Trophoblast cell (in vitro differentiated cells and primary cell): ENCODE measurements around the gene KLF3.

Experiments used
- DNase-seq, 2 donors: peaks; one replicate each; pipeline ENCODE4 v3.0.0-alpha.2; 2016
- H2AFZ ChIP-seq: 2 replicates; pipeline ENCODE4 v1.6.1; 2013; ENCODE audit warnings: low read length, moderate library complexity, mild to moderate bottlenecking; ENCODE audit not compliant: insufficient read depth, poor library complexity
- H2AK5ac ChIP-seq: 2 replicates; pipeline ENCODE4 v1.6.1; 2013; ENCODE audit warnings: mild to moderate bottlenecking, low read length
- H2BK120ac ChIP-seq: 2 replicates; pipeline ENCODE4 v1.6.1; 2013; ENCODE audit warnings: low read length, mild to moderate bottlenecking, moderate library complexity; ENCODE audit not compliant: insufficient read depth, poor library complexity
- H2BK12ac ChIP-seq: 2 replicates; pipeline ENCODE4 v1.6.1; 2013; ENCODE audit warnings: mild to moderate bottlenecking, low read length, moderate library complexity
- H2BK5ac ChIP-seq: 2 replicates; pipeline ENCODE4 v1.6.1; 2013; ENCODE audit warnings: low read length, low read depth, moderate library complexity, mild to moderate bottlenecking; ENCODE audit not compliant: poor library complexity
- H3K14ac ChIP-seq: 2 replicates; pipeline ENCODE4 v1.6.1; 2013; ENCODE audit warnings: mild to moderate bottlenecking, low read length
- H3K18ac ChIP-seq: 2 replicates; pipeline ENCODE4 v1.6.1; 2013; ENCODE audit warnings: mild to moderate bottlenecking, low read length
- H3K23ac ChIP-seq: 2 replicates; pipeline ENCODE4 v1.6.1; 2013; ENCODE audit warnings: low read length
- H3K27ac ChIP-seq: 2 replicates; pipeline ENCODE4 v1.5.1; 2013; ENCODE audit warnings: low read depth, mild to moderate bottlenecking, inconsistent platforms, low read length, moderate library complexity
- H3K27me3 ChIP-seq: 2 replicates; pipeline ENCODE4 v1.6.1; 2013; ENCODE audit warnings: inconsistent platforms, mild to moderate bottlenecking, low read length, moderate library complexity; ENCODE audit not compliant: insufficient read depth
- H3K36me3 ChIP-seq, 2 experiments: 1 replicate in 1 of 2; 2 replicates in 1 of 2; pipeline ENCODE4 v1.6.1; 2013; ENCODE audit warnings: low read length in 2 of 2, mild to moderate bottlenecking in 2 of 2, moderate library complexity in 1 of 2; ENCODE audit not compliant: insufficient read depth in 2 of 2, control insufficient read depth in 1 of 2
- H3K4ac ChIP-seq: 2 replicates; pipeline ENCODE4 v1.6.1; 2013; ENCODE audit warnings: low read depth, mild to moderate bottlenecking, low read length, moderate library complexity
- H3K4me1 ChIP-seq, 2 experiments: 1 replicate in 1 of 2; 2 replicates in 1 of 2; pipeline ENCODE4 v1.6.1; 2013; ENCODE audit warnings: low read length in 2 of 2, mild to moderate bottlenecking in 2 of 2, moderate library complexity in 1 of 2; ENCODE audit not compliant: insufficient read depth in 2 of 2, control insufficient read depth in 1 of 2
- H3K4me2 ChIP-seq: 2 replicates; pipeline ENCODE4 v1.6.1; 2013; ENCODE audit warnings: inconsistent platforms, mild to moderate bottlenecking, low read length, moderate library complexity
- H3K4me3 ChIP-seq: 2 replicates; pipeline ENCODE4 v1.5.1; 2013; ENCODE audit warnings: mild to moderate bottlenecking, low read depth, low read length, inconsistent platforms
- H3K79me1 ChIP-seq: one replicate; pipeline ENCODE4 v1.6.1; 2013; ENCODE audit warnings: low read length
- H3K79me2 ChIP-seq: 2 replicates; pipeline ENCODE4 v1.6.1; 2013; ENCODE audit warnings: low read length, mild to moderate bottlenecking; ENCODE audit not compliant: control insufficient read depth, insufficient read depth, poor library complexity
- H3K9ac ChIP-seq: 2 replicates; pipeline ENCODE4 v1.6.1; 2013; ENCODE audit warnings: mild to moderate bottlenecking, low read length
- H3K9me3 ChIP-seq: 2 replicates; pipeline ENCODE4 v1.6.1; 2013; ENCODE audit warnings: low read depth, mild to moderate bottlenecking, control low read depth, inconsistent platforms, low read length; ENCODE audit not compliant: insufficient read depth
- H4K12ac ChIP-seq: 2 replicates; pipeline ENCODE4 v1.6.1; 2013; ENCODE audit warnings: low read depth, mild to moderate bottlenecking, low read length, moderate library complexity
- H4K8ac ChIP-seq: 2 replicates; pipeline ENCODE4 v1.6.1; 2013; ENCODE audit warnings: low read depth, mild to moderate bottlenecking, low read length, moderate library complexity
- H4K91ac ChIP-seq: one replicate; pipeline ENCODE4 v1.6.1; 2013; ENCODE audit warnings: low read depth, mild to moderate bottlenecking, low read length, moderate library complexity
- WGBS: extraction: QIAGEN DNeasy Blood & Tissue Kit; methylation state at CpG from one replicate; pipeline ENCODE4 v1.1.7; 2013; ENCODE audit warnings: missing lambda C conversion rate; ENCODE audit not compliant: insufficient read length, insufficient coverage; ENCODE audit errors: extremely low coverage; 5-methylcytosine and 5-hydroxymethylcytosine counted together

KLF3 gene

DNA sequence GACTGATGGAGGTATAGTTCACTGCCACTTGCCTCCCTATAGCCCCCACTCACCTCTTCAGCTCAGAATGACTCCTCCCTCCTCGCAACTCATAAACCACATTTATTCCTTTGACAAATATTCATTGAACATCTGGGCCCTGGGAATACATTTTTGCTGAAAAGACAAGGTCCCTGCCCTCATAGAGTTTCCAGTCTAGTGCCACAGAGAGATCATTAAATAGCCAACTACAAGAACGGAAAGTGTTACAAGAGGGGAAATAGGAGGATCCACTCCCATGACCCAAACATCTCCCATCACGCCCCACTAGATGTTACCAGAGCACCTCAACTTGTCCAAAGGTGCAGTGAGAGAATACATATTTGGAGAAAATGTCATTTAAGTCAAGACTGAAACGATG is 3.2 kb upstream of the KLF3 start:
- no peak overlapping the region for H2BK5ac ChIP-seq
- WGBS = 100% methylated on average over 2 of the region's 4 CpGs
- H3K4me1 ChIP-seq = peaks cover 2 to 3% of the 10 kb centered on the region in 2 experiments
- H3K23ac ChIP-seq = no peak overlapping the region
- DNase-seq = no peak
- H3K27me3 ChIP-seq = no peaks in the 10 kb centered on the region
- H2BK120ac ChIP-seq = no peak overlapping the region
- no peak overlapping the region for H3K4me3 ChIP-seq
- no peak overlapping the region for H2AFZ ChIP-seq
- peaks cover 19% of the 10 kb centered on the region for H3K79me1 ChIP-seq
- no peak overlapping the region for H2BK12ac ChIP-seq
- no peak overlapping the region for H3K27ac ChIP-seq
- no peak overlapping the region for H2AK5ac ChIP-seq
- H3K14ac ChIP-seq = no peak overlapping the region
- no peak overlapping the region for H3K4ac ChIP-seq
- H4K8ac ChIP-seq = no peak overlapping the region
- H4K12ac ChIP-seq = no peak overlapping the region
- peaks cover 18% of the 10 kb centered on the region for H3K79me2 ChIP-seq
- no peak overlapping the region for H3K18ac ChIP-seq
- no peak overlapping the region for H3K9ac ChIP-seq
- H3K36me3 ChIP-seq = no peaks in the 10 kb centered on the region
- no peak overlapping the region for H3K4me2 ChIP-seq
- no peaks in the 10 kb centered on the region for H3K9me3 ChIP-seq
- no peak overlapping the region for H4K91ac ChIP-seq

DNA sequence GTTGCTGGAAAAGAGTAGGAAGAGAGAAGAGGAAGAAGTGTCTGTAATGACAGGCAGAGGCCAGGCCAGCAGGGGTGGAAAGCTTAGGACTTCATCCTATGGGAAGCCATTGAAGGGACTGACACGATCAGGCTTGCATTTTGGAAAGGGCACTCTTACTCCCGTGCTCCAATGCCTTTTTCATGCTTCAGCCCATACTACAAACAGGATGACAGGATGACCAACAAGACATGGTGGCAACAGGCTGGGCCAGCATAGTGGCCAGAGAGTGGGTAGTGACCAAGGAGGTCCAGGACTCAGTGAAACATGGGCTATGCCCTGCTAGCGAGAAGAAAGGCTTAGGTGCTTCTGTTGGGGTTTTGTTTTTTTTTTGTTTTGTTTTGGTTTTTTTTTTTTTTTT is 2.6 kb upstream of the KLF3 start:
- Histone ChIP-seq H4K8ac (no peak overlapping the region), H2AFZ (no peak overlapping the region), H3K4ac (no peak overlapping the region), H3K9me3 (no peaks in the 10 kb centered on the region), H2BK12ac (no peak overlapping the region), H2BK120ac (no peak overlapping the region), H3K79me1 (peaks cover 19% of the 10 kb centered on the region), H3K27ac (no peak overlapping the region), H3K18ac (no peak overlapping the region), H3K36me3 (no peaks in the 10 kb centered on the region), H3K4me1 (peaks cover 2 to 3% of the 10 kb centered on the region in 2 experiments), H3K14ac (no peak overlapping the region), H3K4me2 (no peak overlapping the region), H2BK5ac (no peak overlapping the region), H3K4me3 (peak overlapping the region; percentile 18), H4K91ac (no peak overlapping the region), H3K9ac (no peak overlapping the region), H4K12ac (no peak overlapping the region), H3K27me3 (no peaks in the 10 kb centered on the region), H3K23ac (no peak overlapping the region), H2AK5ac (no peak overlapping the region), H3K79me2 (peaks cover 18% of the 10 kb centered on the region)
- WGBS = no CpG with 5 or more reads among the region's 3 CpGs
- no peak for DNase-seq

DNA sequence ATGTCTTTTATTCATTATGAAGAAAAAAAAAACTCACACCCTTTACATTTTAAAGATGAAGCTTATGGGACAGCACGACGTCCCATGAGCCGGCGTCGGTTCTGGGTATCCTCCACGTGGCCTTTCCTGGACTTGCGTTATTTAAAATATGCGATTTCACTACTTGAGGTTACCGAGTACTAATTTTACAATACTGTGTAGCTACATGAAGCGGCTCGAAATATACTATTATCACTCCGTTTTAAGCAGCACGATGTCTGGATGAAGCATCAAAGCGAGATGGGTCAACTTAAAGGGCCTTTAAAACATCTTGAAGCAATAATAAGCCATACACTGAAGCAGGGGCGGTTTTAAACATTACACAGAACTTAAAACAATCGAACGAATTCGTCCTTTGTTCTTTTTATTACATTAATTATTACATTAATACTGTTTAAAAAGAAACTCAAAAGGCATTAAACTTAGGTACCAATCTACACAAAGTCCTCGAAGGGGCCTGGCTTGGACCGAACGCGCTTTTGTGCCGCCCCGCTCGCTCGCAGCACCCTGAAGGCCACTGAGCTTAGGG is 1.4 kb upstream of the KLF3 start:
- Histone ChIP-seq H3K27ac (peak overlapping the region; percentile 98), H4K12ac (peak overlapping the region; percentile 49), H4K8ac (peak overlapping the region; percentile 99), H2AK5ac (peak overlapping the region; percentile 86), H3K79me1 (peaks cover 21% of the 10 kb centered on the region), H3K4me3 (peak overlapping the region; percentile 79), H3K9ac (peak overlapping the region; percentile 90), H3K4me2 (peak overlapping the region; percentile 74), H3K9me3 (no peaks in the 10 kb centered on the region), H4K91ac (peak overlapping the region; percentile 94), H3K14ac (peak overlapping the region; percentile 99), H2BK5ac (peak overlapping the region; percentile 96), H2BK12ac (peak overlapping the region; percentile 74), H3K18ac (peak overlapping the region; percentile 93), H3K27me3 (no peaks in the 10 kb centered on the region), H3K4ac (peak overlapping the region; percentile 99), H3K4me1 (peaks cover 2 to 4% of the 10 kb centered on the region in 2 experiments), H3K79me2 (peaks cover 18% of the 10 kb centered on the region), H3K36me3 (no peaks in the 10 kb centered on the region), H3K23ac (no peak overlapping the region), H2AFZ (peak overlapping the region; percentile 8), H2BK120ac (peak overlapping the region; percentile 54)
- no CpG with 5 or more reads among the region's 26 CpGs for WGBS
- DNase-seq = no peak

DNA sequence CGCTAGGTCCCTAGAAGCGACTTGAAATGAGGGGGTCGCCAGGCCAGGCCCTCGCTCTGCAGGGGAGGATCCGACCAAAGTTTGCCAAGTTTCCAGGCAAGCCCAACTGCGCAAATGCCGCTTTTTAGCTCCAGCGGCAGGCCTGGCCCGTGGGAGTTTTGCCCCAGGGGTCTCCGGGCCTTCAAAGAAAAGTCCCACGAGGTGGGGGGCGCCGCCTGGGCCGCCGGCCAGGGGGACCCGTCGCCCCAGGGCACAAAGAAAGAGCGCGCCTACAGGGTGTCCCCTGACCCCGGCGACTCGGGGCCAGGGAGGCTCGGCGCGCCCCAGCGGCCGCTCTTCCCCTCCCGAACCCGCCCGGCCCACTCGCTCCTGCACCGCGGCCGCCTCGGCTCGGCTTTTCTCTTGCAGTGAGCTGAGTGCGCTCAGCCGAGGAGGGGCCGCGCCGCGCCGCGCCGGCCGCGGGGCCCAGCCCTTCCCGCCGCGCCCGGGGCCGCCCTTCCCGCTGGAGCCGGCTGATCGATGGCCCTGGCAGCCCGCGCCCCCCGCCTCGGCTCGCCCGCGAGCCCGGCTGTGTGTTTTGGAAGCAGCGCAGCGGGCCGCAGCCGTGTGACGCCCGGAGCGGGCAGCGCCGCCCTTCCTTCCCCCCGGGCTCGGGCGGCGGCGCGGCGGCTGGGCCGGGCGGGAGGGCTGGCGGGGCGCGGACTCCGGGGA is 754 bp upstream of the KLF3 start:
- peak overlapping the region; percentile 54 for H2BK120ac ChIP-seq
- H4K12ac ChIP-seq = peak overlapping the region; percentile 49
- H2AK5ac ChIP-seq = peak overlapping the region; percentile 86
- no peak overlapping the region for H3K23ac ChIP-seq
- H3K4me1 ChIP-seq = peaks cover 2 to 5% of the 10 kb centered on the region in 2 experiments
- no peaks in the 10 kb centered on the region for H3K27me3 ChIP-seq
- peak overlapping the region; percentile 94 for H4K91ac ChIP-seq
- H3K18ac ChIP-seq = peak overlapping the region; percentile 93
- peaks cover 21% of the 10 kb centered on the region for H3K79me1 ChIP-seq
- peak overlapping the region; percentile 90 for H3K9ac ChIP-seq
- no peak for DNase-seq
- H3K9me3 ChIP-seq = no peaks in the 10 kb centered on the region
- H3K27ac ChIP-seq = peak overlapping the region; percentile 98
- peak overlapping the region; percentile 96 for H2BK5ac ChIP-seq
- no CpG with 5 or more reads among the region's 85 CpGs for WGBS
- H3K4me2 ChIP-seq = peak overlapping the region; percentile 74
- H3K36me3 ChIP-seq = no peaks in the 10 kb centered on the region
- peak overlapping the region; percentile 99 for H4K8ac ChIP-seq
- peak overlapping the region; percentile 99 for H3K14ac ChIP-seq
- H2BK12ac ChIP-seq = peak overlapping the region; percentile 74
- H3K4me3 ChIP-seq = peak overlapping the region; percentile 79
- H3K4ac ChIP-seq = peak overlapping the region; percentile 99
- peak overlapping the region; percentile 8 for H2AFZ ChIP-seq
- H3K79me2 ChIP-seq = peaks cover 18% of the 10 kb centered on the region
